K562 (cell line): Measurements from ENCODE around the gene NRM. TPM values are rescaled to one million over a fixed set of nuclear protein-coding genes. Genes with fewer than 3 reads are reported as not detected.

Experiments used
- ARID4B ChIP-seq: sonication (generic); formaldehyde crosslinking; IDR thresholded peaks from 2 replicates; pipeline ENCODE4 v1.8.0; 2022; ENCODE audit warnings: mild to moderate bottlenecking, missing genetic modification reagents
- E2F3 ChIP-seq: fragments of 250-450 bp; sonication (Bioruptor Pico); IDR thresholded peaks from 2 replicates; pipeline ENCODE4 v1.4.0; 2020; ENCODE audit warnings: mild to moderate bottlenecking
- HNRNPK ChIP-seq: fragments of 200-400 bp; formaldehyde crosslinking; IDR thresholded peaks from one replicate; pipeline ENCODE4 v1.6.1; 2018; ENCODE audit warnings: mild to moderate bottlenecking, low read depth, low read length; ENCODE audit not compliant: poor library complexity, severe bottlenecking
- JUND ChIP-seq, 2 experiments: IDR thresholded peaks; 2 replicates in 1 of 2; 3 replicates in 1 of 2; pipeline ENCODE4 v1.6.1; 2011; ENCODE audit warnings: borderline replicate concordance in 2 of 2, low read depth in 2 of 2, low read length in 2 of 2, improper control_type of control experiment in 1 of 2, missing biosample characterization in 1 of 2, missing genetic modification characterization in 1 of 2, missing genetic modification reagents in 1 of 2
- KDM5B ChIP-seq: fragments of 200-600 bp; sonication (generic); IDR thresholded peaks from 2 replicates; pipeline ENCODE4 v1.6.1; 2012; ENCODE audit warnings: low read depth, mild to moderate bottlenecking, moderate library complexity, low read length, control low read depth, inconsistent platforms; ENCODE audit not compliant: insufficient replicate concordance
- MIER1 ChIP-seq: fragments of 450-650 bp; IDR thresholded peaks from 2 replicates; pipeline ENCODE4 v1.6.1; 2016; ENCODE audit warnings: antibody characterized with exemption, mild to moderate bottlenecking, low read depth
- PCBP1 ChIP-seq: fragments of 200-400 bp; formaldehyde crosslinking; IDR thresholded peaks from 2 replicates; pipeline ENCODE4 v1.6.1; 2018; ENCODE audit warnings: mild to moderate bottlenecking, low read depth, low read length; ENCODE audit not compliant: poor library complexity, severe bottlenecking
- ZBTB9 ChIP-seq: fragments of 450-650 bp; formaldehyde crosslinking; IDR thresholded peaks from 2 replicates; pipeline ENCODE4 v1.4.0; 2020; ENCODE audit warnings: mild to moderate bottlenecking, moderate library complexity
- ZNF121 ChIP-seq: sonication (generic); formaldehyde crosslinking; conservative IDR thresholded peaks from 2 replicates; pipeline ENCODE4 v1.8.0; 2022; ENCODE audit warnings: missing genetic modification reagents
- polyA plus RNA-seq, 8 experiments: library from polyadenylated mRNA; depleted of rRNA in 4 of 8; stranded (reverse) in 5 of 8; unstranded in 3 of 8; fragments of >200 nt; fragmentation: Nextera tagmentation in 2 of 8; fragmentation: Illumina TruSeq in 1 of 8; extraction: Ambion mirVana in 2 of 8; extraction: Trizol in 1 of 8; gene quantifications; 2 replicates each; pipeline versions ENCODE4 v1.2.1 to v1.2.3, GENCODE V29; 2011 to 2014; ENCODE audit warnings: inconsistent platforms in 1 of 8, missing spikeins in 1 of 8
- total RNA-seq, 7 experiments: library from RNA; depleted of rRNA in 6 of 7; stranded (reverse); fragments of >200 nt in 6 of 7; fragmentation: Illumina TruSeq in 2 of 7; extraction: Trizol in 2 of 7; gene quantifications; 2 replicates each; pipeline versions ENCODE4 v1.2.1 to v1.2.3, GENCODE V29; 2011 to 2021; ENCODE audit warnings: low replicate concordance in 1 of 7
- TF ChIP-seq, protein P1 (sequence below): sonication (generic); formaldehyde crosslinking; IDR thresholded peaks from 2 replicates; pipeline ENCODE4 v1.8.0; 2022; ENCODE audit warnings: missing genetic modification reagents, mild to moderate bottlenecking, moderate library complexity, borderline replicate concordance
- TF ChIP-seq, protein P2 (sequence below), 2 experiments: IDR thresholded peaks in 1 of 2; conservative IDR thresholded peaks in 1 of 2; 2 replicates each; pipeline ENCODE4 v1.6.1; 2016; ENCODE audit warnings: low read depth in 2 of 2, mild to moderate bottlenecking in 1 of 2, missing compliant biosample characterization in 1 of 2, missing genetic modification characterization in 1 of 2, moderate library complexity in 1 of 2

The NRM gene
- total and polyA plus RNA-seq, 9 of the 15 experiments (the other 6 are each of a cell fraction or from before 2014, with no cell fraction given), result 9.7 to 58.2 (median 18.1) TPM

DNA sequence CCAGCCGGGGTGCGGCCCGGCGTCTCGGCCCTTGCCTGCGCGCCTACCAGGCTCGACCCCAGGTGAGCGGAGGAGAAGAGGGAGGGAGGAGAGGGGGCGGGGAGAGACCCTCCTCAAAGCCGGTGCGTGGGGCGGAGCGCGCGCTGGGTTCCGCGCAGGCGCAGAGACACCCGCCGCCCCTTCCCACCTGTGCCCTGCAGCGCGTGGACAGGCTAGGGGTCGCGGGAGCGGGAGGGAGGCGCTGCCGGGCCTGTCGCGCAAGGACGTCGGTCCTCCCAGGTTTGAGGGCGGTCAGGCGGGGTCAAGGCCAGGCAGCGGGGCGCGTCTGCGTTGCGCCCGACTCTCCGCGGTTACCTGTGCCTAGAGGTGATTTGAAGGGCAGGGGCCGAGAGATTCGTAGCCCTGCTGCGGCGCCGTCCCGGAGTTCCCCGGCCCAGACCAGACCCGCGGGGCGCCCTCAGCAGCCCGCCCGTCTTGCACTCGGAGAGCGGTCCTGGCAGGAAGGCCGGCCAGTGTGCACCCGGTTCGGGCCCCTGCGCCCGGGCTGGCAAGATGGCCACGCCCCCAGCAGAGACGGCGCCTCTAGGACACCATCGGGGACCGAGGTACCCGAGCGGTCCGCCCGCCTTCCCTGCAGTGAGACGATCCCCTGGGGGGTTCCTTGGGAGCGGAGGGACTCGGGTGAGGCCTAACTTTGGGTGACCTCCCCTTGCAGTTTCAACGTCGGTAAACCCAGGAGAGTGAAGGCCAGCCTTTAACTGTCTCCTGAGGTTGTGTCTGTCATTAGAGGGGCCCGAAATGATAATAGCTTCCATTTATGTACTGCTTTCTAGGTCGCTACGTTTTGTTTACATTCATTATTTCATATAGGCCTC is 43.3 kb downstream of the NRM start (continued):
- TF ChIP-seq KDM5B (peak; percentile 64), HNRNPK (peak; percentile 77), JUND (IDR thresholded peaks at IDR 0.05; ENCODE audit: borderline replicate concordance, low read depth, low read length) (peak; percentile 13; the same call in 1 of the 2 replicates), JUND (tag; IDR thresholded peaks at IDR 0.05; ENCODE audit: borderline replicate concordance, low read depth, low read length) (0 out of 3 replicates have a peak, but pooled peaks have one; percentile 34), ARID4B (CRISPR knock-in tag) (peak; percentile 95), PCBP1 (peak; percentile 94), E2F3 (peak; percentile 61; the same call in 1 of the 2 replicates), MIER1 (no peak), ZBTB9 (CRISPR knock-in tag) (peak; percentile 9; the same call in 1 of the 2 replicates), ZNF121 (no peak)
- TF ChIP-seq, protein P1, sequence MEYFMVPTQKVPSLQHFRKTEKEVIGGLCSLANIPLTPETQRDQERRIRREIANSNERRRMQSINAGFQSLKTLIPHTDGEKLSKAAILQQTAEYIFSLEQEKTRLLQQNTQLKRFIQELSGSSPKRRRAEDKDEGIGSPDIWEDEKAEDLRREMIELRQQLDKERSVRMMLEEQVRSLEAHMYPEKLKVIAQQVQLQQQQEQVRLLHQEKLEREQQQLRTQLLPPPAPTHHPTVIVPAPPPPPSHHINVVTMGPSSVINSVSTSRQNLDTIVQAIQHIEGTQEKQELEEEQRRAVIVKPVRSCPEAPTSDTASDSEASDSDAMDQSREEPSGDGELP (CRISPR knock-in tag), result peak; percentile 56; the same call in 1 of the 2 replicates
- TF ChIP-seq, protein P2, sequence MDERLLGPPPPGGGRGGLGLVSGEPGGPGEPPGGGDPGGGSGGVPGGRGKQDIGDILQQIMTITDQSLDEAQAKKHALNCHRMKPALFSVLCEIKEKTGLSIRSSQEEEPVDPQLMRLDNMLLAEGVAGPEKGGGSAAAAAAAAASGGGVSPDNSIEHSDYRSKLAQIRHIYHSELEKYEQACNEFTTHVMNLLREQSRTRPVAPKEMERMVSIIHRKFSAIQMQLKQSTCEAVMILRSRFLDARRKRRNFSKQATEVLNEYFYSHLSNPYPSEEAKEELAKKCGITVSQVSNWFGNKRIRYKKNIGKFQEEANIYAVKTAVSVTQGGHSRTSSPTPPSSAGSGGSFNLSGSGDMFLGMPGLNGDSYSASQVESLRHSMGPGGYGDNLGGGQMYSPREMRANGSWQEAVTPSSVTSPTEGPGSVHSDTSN (CRISPR knock-in tag; IDR thresholded peaks at IDR 0.05; ENCODE audit: low read depth), result no peak
- TF ChIP-seq, protein P2 (tag; conservative IDR thresholded peaks at IDR 0.05; ENCODE audit: low read depth), result no peak
